KBM-7 (cell line): Measurements from ENCODE around the gene RYR3.

Experiments
- DNase-seq: peaks from one replicate; pipeline ENCODE4 v3.0.0-alpha.2; 2015
- in situ Hi-C: fragments of 300-500 bp; cut with MboI; formaldehyde crosslinking; loops from 2 replicates; pipeline ENCODE4 v1.14.3; 2020; ENCODE audit warnings: low sequenced_read_pairs, low pct_unique_long_range_greater_than_20kb, mixed read lengths

RYR3 gene

GRCh38 chr15:33860754-33861153, 550.0 kb downstream of the RYR3 start:
- no peak for DNase-seq
- in situ Hi-C loops = no loop called here

- DNase-seq = no peak
- in situ Hi-C loops = no loop called here
These were observed 553.8 kb downstream of the RYR3 start for GRCh38 chr15:33864360-33865075.

DNA sequence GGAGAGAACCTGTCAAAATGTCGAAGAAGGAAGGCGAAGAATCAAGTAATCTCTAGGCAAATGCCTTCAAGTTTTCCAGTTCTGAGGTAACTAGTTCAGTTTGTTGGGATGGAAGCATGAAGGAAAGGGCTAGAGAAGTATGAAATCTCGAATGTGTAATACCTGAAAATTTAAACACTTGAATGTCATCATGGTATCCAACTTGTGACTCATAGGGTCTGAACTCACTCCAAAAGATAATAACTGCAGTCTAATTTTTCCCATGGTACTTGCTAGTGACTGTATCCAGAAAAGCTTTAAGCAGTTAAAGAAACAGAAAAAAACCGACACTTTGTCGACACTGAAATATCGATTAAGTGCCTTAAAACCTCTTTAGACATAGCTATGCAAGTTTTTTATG, 554.6 kb downstream of the RYR3 start:
- no peak for DNase-seq
- in situ Hi-C loops = no loop called here

DNA sequence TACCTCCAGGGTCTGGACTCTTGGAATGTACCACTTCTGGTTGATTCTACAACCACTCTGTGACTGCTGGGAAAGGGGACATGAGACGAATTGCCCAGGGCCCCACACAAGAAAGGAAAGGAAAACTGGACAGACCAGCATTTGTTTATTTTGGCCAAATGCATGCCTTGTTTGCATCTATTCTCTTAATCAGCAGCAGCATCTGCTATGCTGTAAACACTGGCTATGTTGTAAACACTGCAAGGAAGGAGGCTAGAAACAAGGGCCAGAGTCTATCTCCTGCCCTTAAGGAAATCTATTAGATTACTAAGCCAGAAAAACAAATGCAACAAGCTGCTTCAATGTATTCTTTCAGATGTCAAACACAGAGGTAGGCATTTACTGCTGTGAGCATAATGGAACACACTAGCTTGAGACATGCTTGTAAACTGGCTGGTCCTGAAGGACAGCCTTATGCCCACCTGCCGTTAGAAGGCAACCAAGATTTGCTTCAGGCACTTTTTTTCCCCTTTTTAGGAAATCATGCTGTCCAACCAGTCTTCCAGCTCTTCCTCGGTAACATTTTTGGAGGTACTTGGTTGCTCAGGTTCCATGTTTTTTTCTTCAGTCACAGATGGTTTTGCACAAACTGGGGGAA, 555.5 kb downstream of the RYR3 start:
- DNase-seq = no peak
- in situ Hi-C loops = no loop called here

DNA sequence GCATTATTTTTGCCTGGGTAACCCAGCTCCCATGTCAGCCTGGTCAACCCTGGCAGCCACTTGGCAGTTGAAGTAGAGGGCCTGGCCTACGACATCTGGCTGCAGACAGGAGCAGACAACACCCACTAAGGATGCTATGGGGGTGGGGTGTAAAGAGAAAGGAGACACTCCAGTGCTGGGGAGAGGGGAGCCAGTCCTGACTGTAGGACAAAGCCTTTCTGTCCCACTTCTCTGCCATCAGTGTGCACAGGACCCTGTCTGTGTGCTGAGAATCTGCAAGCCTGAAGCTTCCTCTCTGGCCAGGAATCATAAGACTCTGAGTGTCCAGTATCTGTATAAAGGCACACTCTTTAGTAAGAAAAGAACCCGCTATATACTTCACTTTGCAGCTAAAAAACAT, 561.2 kb downstream of the RYR3 start:
- no peak for DNase-seq
- in situ Hi-C loops = no loop called here

DNA sequence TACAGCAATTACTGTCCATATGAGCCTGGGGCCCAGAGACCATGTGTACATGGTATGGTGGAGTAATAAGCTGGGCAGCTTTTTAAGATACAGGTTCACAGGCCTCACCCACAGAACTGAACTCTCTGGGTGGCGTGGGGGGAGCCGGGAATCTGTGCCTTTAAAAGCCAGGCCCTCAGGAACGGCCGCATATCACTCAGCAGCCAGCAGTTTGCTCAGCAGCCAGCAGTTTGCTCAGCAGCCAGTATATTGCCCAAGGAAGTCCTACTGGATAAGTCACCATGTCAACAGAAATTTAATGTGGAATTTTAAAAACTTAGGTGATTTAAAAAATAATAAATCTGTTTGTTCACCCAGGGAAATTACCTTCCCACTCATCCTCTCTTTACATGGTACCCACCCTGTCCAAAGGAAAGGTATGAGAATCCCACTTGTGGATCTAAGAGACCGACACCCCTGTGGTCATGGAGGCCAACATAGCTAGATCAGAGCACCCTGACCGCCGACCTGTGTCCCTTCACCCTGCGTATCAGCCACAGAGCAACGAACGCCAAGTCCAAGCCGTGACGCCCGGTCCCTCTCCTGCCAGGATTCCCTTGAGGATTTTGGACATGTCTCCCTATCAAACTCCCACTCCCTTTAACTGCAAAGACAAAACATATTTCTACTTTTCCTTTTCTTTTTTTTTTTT, 561.8 kb downstream of the RYR3 start:
- no peak for DNase-seq
- in situ Hi-C loops = no loop called here

DNA sequence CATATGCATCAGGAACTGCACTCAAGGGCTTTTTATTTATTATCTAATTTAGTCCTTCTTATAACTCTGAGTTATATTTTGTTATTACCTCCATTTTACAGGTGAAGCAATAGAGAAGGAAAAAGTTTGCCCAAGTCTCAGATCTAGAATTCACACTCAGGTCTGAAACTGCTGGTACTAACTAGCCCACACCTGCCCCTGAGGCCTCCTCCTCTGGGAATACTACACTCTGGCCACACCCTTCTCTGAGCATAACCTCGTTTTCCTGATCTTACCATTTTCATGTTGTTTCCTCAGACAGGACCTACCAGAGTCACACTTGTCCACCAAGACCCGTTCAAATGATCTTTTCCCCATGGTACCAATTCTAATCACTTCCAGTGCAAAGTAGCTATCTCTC, 563.4 kb downstream of the RYR3 start:
- DNase-seq = no peak
- in situ Hi-C loops = no loop called here

DNA sequence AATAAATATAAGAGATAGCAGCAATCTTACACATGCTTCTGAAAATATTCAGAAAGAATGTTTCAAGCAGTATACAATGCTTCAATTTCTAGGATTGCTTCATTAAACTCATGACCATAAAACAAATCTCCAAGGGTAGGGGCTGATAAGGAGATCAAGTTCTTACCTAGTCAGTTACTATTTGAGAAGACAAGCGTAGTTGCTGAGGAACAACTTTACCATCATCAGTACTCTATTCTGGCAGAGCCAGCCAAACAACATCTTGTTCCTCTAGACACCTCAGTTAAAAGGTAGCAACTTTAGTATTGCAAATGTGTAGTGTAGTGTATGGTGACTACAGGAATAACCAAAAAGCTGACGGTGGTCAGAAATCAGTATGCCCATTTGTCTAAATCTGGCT, 572.2 kb downstream of the RYR3 start:
- no peak for DNase-seq

GRCh38 chr15:33888176-33888575, 577.4 kb downstream of the RYR3 start:
- no peak for DNase-seq
- in situ Hi-C loops = no loop called here

More for the DNA sequence above, 572.2 kb downstream of the RYR3 start:
- in situ Hi-C loops = no loop called here

DNA sequence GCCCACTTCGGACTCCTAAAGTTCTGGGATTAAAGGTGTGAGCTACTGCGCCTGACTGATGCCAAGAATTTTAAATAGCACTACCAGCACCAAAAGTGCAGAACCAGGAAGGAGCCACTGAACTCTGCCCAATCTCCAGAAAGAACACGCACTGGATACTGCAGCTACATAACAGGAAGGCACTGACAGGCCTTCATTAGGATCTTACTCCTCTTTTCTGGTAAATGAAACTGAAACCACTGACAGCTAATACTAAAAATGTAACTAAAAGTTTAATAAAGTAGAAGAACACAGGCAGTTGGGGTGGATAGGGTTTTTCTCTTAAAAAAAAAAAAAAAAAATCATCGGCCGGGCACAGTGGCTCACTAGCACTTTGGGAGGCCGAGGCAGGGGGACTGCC, 583.4 kb downstream of the RYR3 start:
- in situ Hi-C loops = no loop called here
- DNase-seq = no peak

DNA sequence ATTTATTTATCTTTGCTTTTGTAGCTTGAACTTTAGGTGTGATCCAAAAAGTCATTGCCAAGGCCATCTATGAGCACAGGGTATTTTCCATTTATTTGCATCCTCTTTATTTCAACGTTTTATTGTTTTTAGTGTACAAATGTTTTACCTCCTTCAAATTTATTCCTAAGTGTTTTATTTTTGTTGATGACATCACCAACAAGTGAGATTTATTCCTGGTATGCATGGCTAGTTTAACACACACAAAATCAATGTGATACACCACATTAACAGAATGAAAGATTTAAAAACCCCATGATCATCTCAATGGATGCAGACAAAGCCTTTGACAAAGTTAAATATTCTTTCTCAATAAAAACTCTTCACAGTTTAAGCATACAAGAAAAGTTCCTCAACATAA, 591.3 kb downstream of the RYR3 start:
- in situ Hi-C loops = no loop called here
- DNase-seq = no peak

GRCh38 chr15:33903661-33904060, 592.9 kb downstream of the RYR3 start:
- in situ Hi-C loops = no loop called here
- no peak for DNase-seq

- in situ Hi-C loops = no loop called here
- DNase-seq = no peak
These were observed 596.6 kb downstream of the RYR3 start for GRCh38 chr15:33907326-33907725.

GRCh38 chr15:33908406-33908805, 597.6 kb downstream of the RYR3 start:
- DNase-seq = no peak
- in situ Hi-C loops = no loop called here

DNA sequence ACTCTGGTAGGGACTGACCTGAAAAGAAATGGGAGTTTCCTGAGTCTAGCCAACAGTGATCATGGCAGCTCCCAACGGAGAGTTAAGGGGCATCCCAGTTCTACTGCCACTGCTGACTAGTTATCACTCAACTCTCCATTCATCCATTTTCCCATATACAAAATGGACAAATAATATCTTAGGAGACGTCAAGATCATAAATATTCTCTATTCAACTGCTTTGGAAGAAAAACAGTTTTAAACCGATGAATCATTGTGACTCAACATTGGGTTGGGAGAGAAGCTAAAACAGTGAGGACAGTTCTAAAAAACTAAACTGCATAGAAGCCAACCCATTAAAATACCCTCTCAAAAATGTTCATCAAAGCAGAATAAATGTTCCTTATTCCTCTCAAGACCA, 600.0 kb downstream of the RYR3 start:
- in situ Hi-C loops = no loop called here
- DNase-seq = no peak

GRCh38 chr15:33912326-33912725, 601.6 kb downstream of the RYR3 start:
- in situ Hi-C loops = no loop called here
- DNase-seq = no peak

DNA sequence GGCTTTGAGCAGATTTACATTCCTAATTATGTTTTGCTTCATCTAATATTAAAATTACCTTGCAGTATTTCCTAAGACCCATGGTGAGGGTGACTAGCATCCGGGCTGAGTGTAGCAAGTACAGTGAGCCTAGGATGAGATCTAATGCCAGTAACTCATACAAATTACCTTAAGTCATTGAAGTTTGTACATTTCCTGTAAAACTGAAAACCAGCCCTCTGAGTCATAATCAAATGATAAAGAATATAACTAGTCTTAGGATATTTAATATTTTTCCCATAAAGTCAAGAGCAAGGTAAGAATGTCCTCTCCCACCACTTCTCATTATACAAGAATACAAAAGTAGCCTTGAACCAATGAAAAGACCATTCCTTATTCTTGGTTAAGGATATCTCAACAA, 602.7 kb downstream of the RYR3 start:
- no peak for DNase-seq
- in situ Hi-C loops = no loop called here
